Naive thymus-derived CD8-positive, alpha-beta T cell (primary cell): ENCODE results near the gene PODXL2. TPM values are rescaled to one million over a fixed set of nuclear protein-coding genes. Genes with fewer than 3 reads are reported as not detected.
"Not testable (repeated sequence)": the region's sequence is repeated elsewhere in the genome, so short reads cannot be mapped to it uniquely, and the experiment has no call there.

Experiments used
- ATAC-seq, 2 donors: fragments of 150-1000 bp; cut with Tn5 transposase in 1 of 2; sonication (Bioruptor Pico), chemical (Tn5 transposase) in 1 of 2; 1 replicate in 1 of 2; 2 replicates in 1 of 2; pipeline ENCODE4 v1.10.0; 2021; ENCODE audit warnings: mild to moderate bottlenecking in 2 of 2, moderate library complexity in 2 of 2
- POLR2A ChIA-PET: fragments of 350-600 bp; sonication (Branson Sonifier 250); formaldehyde crosslinking; loops from one replicate; lab custom pipeline; 2021; ENCODE audit warnings: antibody characterized with exemption; lab: Charles Lee
- DNase-seq, 10 donors: peaks; one replicate each; pipeline versions ENCODE4 v3.0.0 to v3.0.0-alpha.2; 2020 to 2022
- H3K27ac Mint-ChIP-seq, 10 donors: one replicate each; pipeline ENCODE4 v1.8.0; 2020 to 2022; ENCODE audit warnings: mild to moderate bottlenecking in 10 of 10, mixed read lengths in 10 of 10, moderate library complexity in 4 of 10, inconsistent platforms in 1 of 10
- H3K27me3 Mint-ChIP-seq, 5 donors: one replicate each; pipeline ENCODE4 v1.8.0; 2021 to 2022; ENCODE audit warnings: mixed read lengths in 5 of 5
- H3K36me3 Mint-ChIP-seq, 3 donors: one replicate each; pipeline ENCODE4 v1.8.0; 2020 to 2022; ENCODE audit warnings: mixed read lengths in 3 of 3, mild to moderate bottlenecking in 2 of 3, inconsistent platforms in 1 of 3
- H3K4me1 Mint-ChIP-seq, 4 donors: one replicate each; pipeline ENCODE4 v1.8.0; 2021 to 2022; ENCODE audit warnings: mixed read lengths in 4 of 4
- H3K4me3 Mint-ChIP-seq, 10 donors: one replicate each; pipeline ENCODE4 v1.8.0; 2020 to 2022; ENCODE audit warnings: mild to moderate bottlenecking in 10 of 10, mixed read lengths in 10 of 10, moderate library complexity in 6 of 10, inconsistent platforms in 1 of 10
- H3K9me3 Mint-ChIP-seq, 9 donors: one replicate each; pipeline ENCODE4 v1.8.0; 2020 to 2022; ENCODE audit warnings: mixed read lengths in 9 of 9, mild to moderate bottlenecking in 3 of 9, inconsistent platforms in 1 of 9, moderate library complexity in 1 of 9
- polyA plus RNA-seq, 3 donors: library from polyadenylated mRNA; unstranded; fragments of 300-500 nt; fragmentation: Illumina TruSeq; gene quantifications; one replicate each; pipeline ENCODE4 v1.2.3, GENCODE V29; 2021
- total RNA-seq, 8 experiments: library from RNA in 2 of 8; stranded (reverse) in 2 of 8; gene quantifications; one replicate each; pipeline ENCODE4 v1.2.3 and lab custom pipeline; 2021 to 2026

Gene PODXL2
- total and polyA plus RNA-seq, 5 experiments from 2014 or later, result 0.66 to 4.1 (median 2.6) TPM

- no peak overlapping the region for H3K4me3 Mint-ChIP-seq
- H3K27ac Mint-ChIP-seq, result peak overlapping the region in 2 of 10 donors; percentile 14 to 36
- peak; percentile 63 to 73 for ATAC-seq
- no peaks in the 10 kb centered on the region for H3K4me1 Mint-ChIP-seq
- DNase-seq, result peak in 5 of 10 donors; percentile 20 to 46 (median 35)
- H3K27me3 Mint-ChIP-seq, result peaks cover 0 to 2% (median 0%) of the 10 kb centered on the region in 5 donors
- H3K9me3 Mint-ChIP-seq, result no peaks in the 10 kb centered on the region
- POLR2A ChIA-PET, result no interaction called here
- no peaks in the 10 kb centered on the region for H3K36me3 Mint-ChIP-seq
These were observed 23.4 kb downstream of the PODXL2 start for GRCh38 chr3:127652246-127652995.

- no peaks in the 10 kb centered on the region for H3K4me1 Mint-ChIP-seq
- peaks cover 0 to 2% (median 0%) of the 10 kb centered on the region in 5 donors for H3K27me3 Mint-ChIP-seq
- ATAC-seq (no peak), DNase-seq (no peak)
- H3K27ac Mint-ChIP-seq, result peak overlapping the region in 1 of 10 donors; percentile 4
- POLR2A ChIA-PET, result interaction anchor here (1.4 kb wide), 1 partner anchor 18 kb away, joined by 4 read pairs; the partner anchor contains the start of gene ABTB1
- no peaks in the 10 kb centered on the region for H3K36me3 Mint-ChIP-seq
- no peak overlapping the region for H3K4me3 Mint-ChIP-seq
- H3K9me3 Mint-ChIP-seq, result no peaks in the 10 kb centered on the region
These were observed 25.4 kb downstream of the PODXL2 start for GRCh38 chr3:127654374-127654773.

- ATAC-seq, H3K27me3 Mint-ChIP-seq: not testable (repeated sequence)
These were observed 26.0 kb downstream of the PODXL2 start for GRCh38 chr3:127654993-127655392.

GRCh38 chr3:127655641-127656040 is 26.7 kb downstream of the PODXL2 start:
- H3K36me3 Mint-ChIP-seq, result peaks cover 0 to 3% (median 0%) of the 10 kb centered on the region in 3 donors
- no peak overlapping the region for H3K4me3 Mint-ChIP-seq
- DNase-seq, result no peak
- H3K9me3 Mint-ChIP-seq, result no peaks in the 10 kb centered on the region
- H3K4me1 Mint-ChIP-seq, result no peaks in the 10 kb centered on the region
- POLR2A ChIA-PET, result interaction anchor here (1.4 kb wide), 1 partner anchor 17 kb away, joined by 4 read pairs; the partner anchor contains the start of gene ABTB1
- ATAC-seq, result no peak
- H3K27ac Mint-ChIP-seq, result peak overlapping the region in 1 of 10 donors; percentile 51
- H3K27me3 Mint-ChIP-seq, result no peaks in the 10 kb centered on the region

More at GRCh38 chr3:127654993-127655392, 26.0 kb downstream of the PODXL2 start:
- not testable (repeated sequence) for H3K9me3 Mint-ChIP-seq, H3K27ac Mint-ChIP-seq, H3K36me3 Mint-ChIP-seq, H3K4me1 Mint-ChIP-seq, H3K4me3 Mint-ChIP-seq, DNase-seq
- POLR2A ChIA-PET, result interaction anchor here (1.4 kb wide), 1 partner anchor 17 kb away, joined by 4 read pairs; the partner anchor contains the start of gene ABTB1

- ATAC-seq (no peak), DNase-seq (no peak)
- no peaks in the 10 kb centered on the region for H3K9me3 Mint-ChIP-seq
- peaks cover 0 to 3% (median 0%) of the 10 kb centered on the region in 3 donors for H3K36me3 Mint-ChIP-seq
- H3K4me3 Mint-ChIP-seq, result no peak overlapping the region
- H3K27ac Mint-ChIP-seq, result no peak overlapping the region
- no peaks in the 10 kb centered on the region for H3K4me1 Mint-ChIP-seq
- no peaks in the 10 kb centered on the region for H3K27me3 Mint-ChIP-seq
- POLR2A ChIA-PET, result no interaction called here
These were observed 27.9 kb downstream of the PODXL2 start for GRCh38 chr3:127656906-127657305.

GRCh38 chr3:127658234-127658633 is 29.2 kb downstream of the PODXL2 start:
- H3K4me1 Mint-ChIP-seq, result no peaks in the 10 kb centered on the region
- peaks cover 0 to 3% (median 0%) of the 10 kb centered on the region in 3 donors for H3K36me3 Mint-ChIP-seq
- POLR2A ChIA-PET, result interaction anchor here (0.7 to 0.9 kb wide), 2 partner anchors 17 to 37 kb away, joined by 5 to 6 read pairs; no protein-coding TSS in a partner anchor
- H3K4me3 Mint-ChIP-seq, result no peak overlapping the region
- no peaks in the 10 kb centered on the region for H3K9me3 Mint-ChIP-seq
- DNase-seq, result no peak
- H3K27me3 Mint-ChIP-seq, result no peaks in the 10 kb centered on the region
- H3K27ac Mint-ChIP-seq, result no peak overlapping the region
- ATAC-seq, result no peak

GRCh38 chr3:127660621-127661251 is 31.8 kb downstream of the PODXL2 start:
- Mint-ChIP-seq H3K27ac (no peak overlapping the region), H3K27me3 (no peaks in the 10 kb centered on the region), H3K4me1 (no peaks in the 10 kb centered on the region), H3K36me3 (peaks cover 0 to 3% (median 0%) of the 10 kb centered on the region in 3 donors), H3K9me3 (no peaks in the 10 kb centered on the region), H3K4me3 (no peak overlapping the region)
- ATAC-seq (no peak), DNase-seq (no peak)
- POLR2A ChIA-PET, result interaction anchor here (0.7 kb wide), 1 partner anchor 1886 kb away, joined by 3 read pairs; no protein-coding TSS in a partner anchor

GRCh38 chr3:127661600-127661999 is 32.6 kb downstream of the PODXL2 start:
- H3K36me3 Mint-ChIP-seq, result peaks cover 0 to 3% (median 0%) of the 10 kb centered on the region in 3 donors
- no peaks in the 10 kb centered on the region for H3K9me3 Mint-ChIP-seq
- no peak for ATAC-seq
- H3K4me1 Mint-ChIP-seq, result no peaks in the 10 kb centered on the region
- DNase-seq, result no peak
- POLR2A ChIA-PET, result no interaction called here
- no peak overlapping the region for H3K4me3 Mint-ChIP-seq
- no peaks in the 10 kb centered on the region for H3K27me3 Mint-ChIP-seq
- H3K27ac Mint-ChIP-seq, result no peak overlapping the region

- Mint-ChIP-seq H3K27ac (no peak overlapping the region), H3K4me3 (no peak overlapping the region), H3K4me1 (no peaks in the 10 kb centered on the region), H3K27me3 (no peaks in the 10 kb centered on the region), H3K9me3 (no peaks in the 10 kb centered on the region), H3K36me3 (peaks cover 0 to 3% (median 0%) of the 10 kb centered on the region in 3 donors)
- DNase-seq (no peak), ATAC-seq (no peak)
- POLR2A ChIA-PET, result no interaction called here
These were observed 33.0 kb downstream of the PODXL2 start for GRCh38 chr3:127662001-127662469.

GRCh38 chr3:127663151-127663550 is 34.2 kb downstream of the PODXL2 start:
- ATAC-seq (no peak), DNase-seq (no peak)
- Mint-ChIP-seq H3K9me3 (no peaks in the 10 kb centered on the region), H3K4me3 (no peak overlapping the region), H3K4me1 (no peaks in the 10 kb centered on the region), H3K36me3 (peaks cover 0 to 3% (median 0%) of the 10 kb centered on the region in 3 donors), H3K27me3 (no peaks in the 10 kb centered on the region), H3K27ac (no peak overlapping the region)
- POLR2A ChIA-PET, result no interaction called here

GRCh38 chr3:127665165-127665564 is 36.2 kb downstream of the PODXL2 start:
- no peak for ATAC-seq
- Mint-ChIP-seq H3K27me3 (no peaks in the 10 kb centered on the region), H3K9me3 (no peaks in the 10 kb centered on the region), H3K4me3 (no peak overlapping the region), H3K27ac (no peak overlapping the region), H3K4me1 (no peaks in the 10 kb centered on the region), H3K36me3 (peaks cover 0 to 2% (median 0%) of the 10 kb centered on the region in 3 donors)
- no peak for DNase-seq
- POLR2A ChIA-PET, result no interaction called here

GRCh38 chr3:127665586-127665985 is 36.6 kb downstream of the PODXL2 start:
- Mint-ChIP-seq H3K36me3 (no peaks in the 10 kb centered on the region), H3K27me3 (no peaks in the 10 kb centered on the region), H3K9me3 (no peaks in the 10 kb centered on the region), H3K4me3 (no peak overlapping the region), H3K27ac (no peak overlapping the region), H3K4me1 (peaks cover 0 to 1% (median 0%) of the 10 kb centered on the region in 4 donors)
- ATAC-seq, result no peak
- no peak for DNase-seq
- POLR2A ChIA-PET, result no interaction called here

- Mint-ChIP-seq H3K4me3 (no peak overlapping the region), H3K36me3 (no peaks in the 10 kb centered on the region), H3K27me3 (no peaks in the 10 kb centered on the region), H3K4me1 (peaks cover 2 to 10% (median 4%) of the 10 kb centered on the region in 4 donors), H3K27ac (no peak overlapping the region), H3K9me3 (no peaks in the 10 kb centered on the region)
- POLR2A ChIA-PET, result no interaction called here
- DNase-seq (no peak), ATAC-seq (no peak)
These were observed 37.7 kb downstream of the PODXL2 start for GRCh38 chr3:127666676-127667075.
